ENCODE measurements around the gene SPACA4.

DNA sequence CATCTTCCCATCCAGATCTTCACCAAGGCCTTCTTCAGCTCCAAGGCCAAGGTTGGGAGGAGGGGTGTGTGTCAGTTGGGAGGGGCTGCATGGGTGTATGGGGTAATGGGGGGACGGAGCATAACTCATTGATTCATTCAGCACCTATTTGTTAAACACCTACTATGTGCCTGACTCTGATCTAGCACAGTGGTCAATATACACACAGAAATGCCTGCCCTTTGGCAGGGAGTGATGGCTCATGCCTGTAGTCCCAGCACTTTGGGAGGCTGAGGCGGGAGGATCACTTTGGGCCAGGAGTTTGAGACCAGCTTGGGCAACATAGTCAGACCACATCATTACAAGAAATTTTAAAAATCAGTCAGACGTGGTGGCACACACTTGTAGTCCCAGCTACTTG, 19.2 kb upstream of the SPACA4 start:
- no peak for TF ChIP-seq POLR2A (IDR thresholded peaks at IDR 0.05; ENCODE audit: low read depth, low read length)
- TF ChIP-seq, protein P1, sequence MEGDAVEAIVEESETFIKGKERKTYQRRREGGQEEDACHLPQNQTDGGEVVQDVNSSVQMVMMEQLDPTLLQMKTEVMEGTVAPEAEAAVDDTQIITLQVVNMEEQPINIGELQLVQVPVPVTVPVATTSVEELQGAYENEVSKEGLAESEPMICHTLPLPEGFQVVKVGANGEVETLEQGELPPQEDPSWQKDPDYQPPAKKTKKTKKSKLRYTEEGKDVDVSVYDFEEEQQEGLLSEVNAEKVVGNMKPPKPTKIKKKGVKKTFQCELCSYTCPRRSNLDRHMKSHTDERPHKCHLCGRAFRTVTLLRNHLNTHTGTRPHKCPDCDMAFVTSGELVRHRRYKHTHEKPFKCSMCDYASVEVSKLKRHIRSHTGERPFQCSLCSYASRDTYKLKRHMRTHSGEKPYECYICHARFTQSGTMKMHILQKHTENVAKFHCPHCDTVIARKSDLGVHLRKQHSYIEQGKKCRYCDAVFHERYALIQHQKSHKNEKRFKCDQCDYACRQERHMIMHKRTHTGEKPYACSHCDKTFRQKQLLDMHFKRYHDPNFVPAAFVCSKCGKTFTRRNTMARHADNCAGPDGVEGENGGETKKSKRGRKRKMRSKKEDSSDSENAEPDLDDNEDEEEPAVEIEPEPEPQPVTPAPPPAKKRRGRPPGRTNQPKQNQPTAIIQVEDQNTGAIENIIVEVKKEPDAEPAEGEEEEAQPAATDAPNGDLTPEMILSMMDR (conservative IDR thresholded peaks at IDR 0.05; ENCODE audit: low read depth, low read length) = no peak
- no peak for TF ChIP-seq RCOR1 (IDR thresholded peaks at IDR 0.05; ENCODE audit: insufficient replicate concordance, low read length)
- TF ChIP-seq, protein P2, sequence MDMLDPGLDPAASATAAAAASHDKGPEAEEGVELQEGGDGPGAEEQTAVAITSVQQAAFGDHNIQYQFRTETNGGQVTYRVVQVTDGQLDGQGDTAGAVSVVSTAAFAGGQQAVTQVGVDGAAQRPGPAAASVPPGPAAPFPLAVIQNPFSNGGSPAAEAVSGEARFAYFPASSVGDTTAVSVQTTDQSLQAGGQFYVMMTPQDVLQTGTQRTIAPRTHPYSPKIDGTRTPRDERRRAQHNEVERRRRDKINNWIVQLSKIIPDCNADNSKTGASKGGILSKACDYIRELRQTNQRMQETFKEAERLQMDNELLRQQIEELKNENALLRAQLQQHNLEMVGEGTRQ (IDR thresholded peaks at IDR 0.05; ENCODE audit: low read depth, low read length) = no peak
- no peak for TF ChIP-seq RFX5 (IDR thresholded peaks at IDR 0.05; ENCODE audit: low read depth, low read length)
- no peak for TF ChIP-seq RAD21 (IDR thresholded peaks at IDR 0.05; ENCODE audit: low read length)
- no peak for TF ChIP-seq FOS (IDR thresholded peaks at IDR 0.05; ENCODE audit: low read depth, low read length)
- TF ChIP-seq NFE2L2 (IDR thresholded peaks at IDR 0.05; ENCODE audit: low read depth, low read length) = no peak
- no peak for TF ChIP-seq CHD1 (IDR thresholded peaks at IDR 0.05; ENCODE audit: low read depth, low read length)
